Stimulated activated CD4-positive, alpha-beta T cell treated with anti-CD3 and anti-CD28 coated beads, Interleukin-2, amount 100 ng/mL, for 4 hours (primary cell): ENCODE measurements around the gene WDFY4.

Source experiments
- DNase-seq: peaks from one replicate; pipeline ENCODE4 v3.0.0-alpha.2; 2020; ENCODE audit warnings: low read depth

The WDFY4 gene

GRCh38 chr10:48771234-48771633, 86.6 kb downstream of the WDFY4 start:
- no peak for DNase-seq

- DNase-seq: no peak
These were observed 87.4 kb downstream of the WDFY4 start for GRCh38 chr10:48772059-48772458.

- DNase-seq: no peak
These were observed 88.9 kb downstream of the WDFY4 start for GRCh38 chr10:48773580-48773979.

GRCh38 chr10:48774416-48775205, 89.9 kb downstream of the WDFY4 start:
- DNase-seq: no peak

GRCh38 chr10:48775206-48775517, 90.5 kb downstream of the WDFY4 start:
- no peak for DNase-seq

GRCh38 chr10:48776005-48776522, 91.4 kb downstream of the WDFY4 start:
- no peak for DNase-seq

- no peak for DNase-seq
These were observed 91.9 kb downstream of the WDFY4 start for GRCh38 chr10:48776528-48776927.

- DNase-seq: no peak
These were observed 92.4 kb downstream of the WDFY4 start for GRCh38 chr10:48777110-48777509.

GRCh38 chr10:48778193-48778857, 93.7 kb downstream of the WDFY4 start:
- DNase-seq: no peak

- DNase-seq: no peak
These were observed 94.4 kb downstream of the WDFY4 start for GRCh38 chr10:48779077-48779476.

GRCh38 chr10:48779546-48780152, 95.0 kb downstream of the WDFY4 start:
- no peak for DNase-seq

GRCh38 chr10:48780341-48780740, 95.7 kb downstream of the WDFY4 start:
- DNase-seq: no peak

GRCh38 chr10:48782386-48782785, 97.7 kb downstream of the WDFY4 start:
- no peak for DNase-seq

- no peak for DNase-seq
These were observed 99.4 kb downstream of the WDFY4 start for GRCh38 chr10:48784031-48784430.

- DNase-seq: no peak
These were observed 101.1 kb downstream of the WDFY4 start for GRCh38 chr10:48785796-48786195.

GRCh38 chr10:48786606-48787282, 102.1 kb downstream of the WDFY4 start:
- DNase-seq: no peak

GRCh38 chr10:48788554-48788953, 103.9 kb downstream of the WDFY4 start:
- DNase-seq: no peak

- no peak for DNase-seq
These were observed 105.1 kb downstream of the WDFY4 start for GRCh38 chr10:48789486-48790456.

GRCh38 chr10:48790457-48791044, 105.9 kb downstream of the WDFY4 start:
- DNase-seq: no peak

GRCh38 chr10:48791267-48791928, 106.7 kb downstream of the WDFY4 start:
- DNase-seq: no peak
